ENCODE results near the gene ICA1L.

DNA sequence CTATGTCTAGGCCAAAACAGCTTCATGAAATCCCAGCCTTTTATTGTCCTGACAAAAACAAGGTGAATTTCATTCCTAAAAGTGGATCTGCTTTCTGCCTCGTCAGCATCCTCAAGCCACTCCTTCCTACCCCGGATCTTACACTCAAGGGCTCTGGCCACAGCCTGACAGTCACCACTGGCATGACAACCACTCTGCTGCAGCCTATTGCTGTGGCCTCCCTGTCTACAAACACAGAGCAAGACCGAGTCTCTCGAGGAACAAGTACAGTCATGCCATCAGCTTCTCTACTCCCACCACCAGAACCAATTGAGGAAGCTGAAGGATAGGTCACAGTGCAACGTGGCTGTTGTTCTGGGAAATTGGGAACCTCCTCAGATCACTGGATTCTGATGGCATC, 106.1 kb downstream of the ICA1L start:
- TF ChIP-seq, protein P1, sequence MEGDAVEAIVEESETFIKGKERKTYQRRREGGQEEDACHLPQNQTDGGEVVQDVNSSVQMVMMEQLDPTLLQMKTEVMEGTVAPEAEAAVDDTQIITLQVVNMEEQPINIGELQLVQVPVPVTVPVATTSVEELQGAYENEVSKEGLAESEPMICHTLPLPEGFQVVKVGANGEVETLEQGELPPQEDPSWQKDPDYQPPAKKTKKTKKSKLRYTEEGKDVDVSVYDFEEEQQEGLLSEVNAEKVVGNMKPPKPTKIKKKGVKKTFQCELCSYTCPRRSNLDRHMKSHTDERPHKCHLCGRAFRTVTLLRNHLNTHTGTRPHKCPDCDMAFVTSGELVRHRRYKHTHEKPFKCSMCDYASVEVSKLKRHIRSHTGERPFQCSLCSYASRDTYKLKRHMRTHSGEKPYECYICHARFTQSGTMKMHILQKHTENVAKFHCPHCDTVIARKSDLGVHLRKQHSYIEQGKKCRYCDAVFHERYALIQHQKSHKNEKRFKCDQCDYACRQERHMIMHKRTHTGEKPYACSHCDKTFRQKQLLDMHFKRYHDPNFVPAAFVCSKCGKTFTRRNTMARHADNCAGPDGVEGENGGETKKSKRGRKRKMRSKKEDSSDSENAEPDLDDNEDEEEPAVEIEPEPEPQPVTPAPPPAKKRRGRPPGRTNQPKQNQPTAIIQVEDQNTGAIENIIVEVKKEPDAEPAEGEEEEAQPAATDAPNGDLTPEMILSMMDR (IDR thresholded peaks at IDR 0.05; ENCODE audit: low read length) = no peak
- TF ChIP-seq EZH2 (IDR thresholded peaks at IDR 0.05; ENCODE audit: borderline replicate concordance, low read length) = no peak
